HepG2 (cell line): Measurements from ENCODE around the gene MT1M. TPM values are rescaled to one million over a fixed set of nuclear protein-coding genes. Genes with fewer than 3 reads are reported as not detected.

Source experiments
- CREB1 ChIP-seq, 2 experiments: fragments of 450-650 bp in 1 of 2; IDR thresholded peaks; 2 replicates each; pipeline ENCODE4 v1.6.1; 2016 to 2017; ENCODE audit warnings: control low read depth in 1 of 2, mild to moderate bottlenecking in 1 of 2, missing compliant biosample characterization in 1 of 2, missing genetic modification characterization in 1 of 2
- GZF1 ChIP-seq: sonication (generic); formaldehyde crosslinking; IDR thresholded peaks from 2 replicates; pipeline ENCODE4 v1.5.1; 2020; ENCODE audit warnings: mild to moderate bottlenecking, missing genetic modification reagents
- HOXA3 ChIP-seq: sonication (generic); formaldehyde crosslinking; IDR thresholded peaks from 2 replicates; pipeline ENCODE4 v1.5.0; 2020; ENCODE audit warnings: missing genetic modification reagents
- MATR3 ChIP-seq: sonication (generic); formaldehyde crosslinking; IDR thresholded peaks from 2 replicates; pipeline ENCODE4 v1.4.0; 2020; ENCODE audit warnings: missing genetic modification reagents
- MXD3 ChIP-seq: IDR thresholded peaks from 2 replicates; pipeline ENCODE4 v1.6.1; 2016; ENCODE audit warnings: mild to moderate bottlenecking, missing biosample characterization, missing genetic modification reagents
- NFIB ChIP-seq: sonication (generic); formaldehyde crosslinking; IDR thresholded peaks from 2 replicates; pipeline ENCODE4 v1.9.0; 2021; ENCODE audit warnings: missing genetic modification reagents, mild to moderate bottlenecking, borderline replicate concordance
- SOX6 ChIP-seq, 2 experiments: fragments of 450-650 bp in 1 of 2; sonication (generic) in 1 of 2; formaldehyde crosslinking in 1 of 2; IDR thresholded peaks; 2 replicates each; pipeline versions ENCODE4 v1.4.0 to v1.6.1; 2017 to 2020; ENCODE audit warnings: antibody characterized with exemption in 1 of 2, mild to moderate bottlenecking in 1 of 2, missing genetic modification reagents in 1 of 2
- ZBTB44 ChIP-seq: sonication (generic); formaldehyde crosslinking; IDR thresholded peaks from 2 replicates; pipeline ENCODE4 v1.4.0; 2020; ENCODE audit warnings: missing genetic modification reagents
- ZNF275 ChIP-seq: sonication (generic); formaldehyde crosslinking; IDR thresholded peaks from 2 replicates; pipeline ENCODE4 v1.8.0; 2022; ENCODE audit warnings: missing genetic modification reagents, mild to moderate bottlenecking, inconsistent platforms, borderline replicate concordance
- ZNF460 ChIP-seq: sonication (generic); formaldehyde crosslinking; IDR thresholded peaks from 2 replicates; pipeline ENCODE4 v1.5.1; 2020; ENCODE audit warnings: missing genetic modification reagents, mild to moderate bottlenecking, borderline replicate concordance
- ZNF510 ChIP-seq: sonication (generic); formaldehyde crosslinking; IDR thresholded peaks from 2 replicates; pipeline ENCODE4 v1.4.0; 2020; ENCODE audit warnings: low read depth, mild to moderate bottlenecking, missing genetic modification reagents
- ZNF547 ChIP-seq: sonication (generic); formaldehyde crosslinking; IDR thresholded peaks from 2 replicates; pipeline ENCODE4 v1.5.1; 2020; ENCODE audit warnings: mild to moderate bottlenecking, missing genetic modification reagents
- ZNF720 ChIP-seq: sonication (generic); formaldehyde crosslinking; IDR thresholded peaks from 2 replicates; pipeline ENCODE4 v1.4.0; 2020; ENCODE audit warnings: missing genetic modification reagents
- polyA plus RNA-seq, 8 experiments: library from polyadenylated mRNA; depleted of rRNA in 3 of 8; stranded (reverse) in 7 of 8; unstranded in 1 of 8; fragments of >200 nt; fragmentation: Illumina TruSeq in 4 of 8; extraction: Trizol in 4 of 8; gene quantifications; 2 replicates each; pipeline versions ENCODE4 v1.2.1 to v1.2.3, GENCODE V29; 2011 to 2016; ENCODE audit warnings: low read depth in 4 of 8, missing spikeins in 1 of 8, mixed read lengths in 1 of 8; ENCODE audit not compliant: insufficient read depth in 1 of 8
- total RNA-seq, 5 experiments: library from RNA; depleted of rRNA; stranded (reverse); fragments of >200 nt; fragmentation: Illumina TruSeq; extraction: Trizol; gene quantifications; 2 replicates each; pipeline ENCODE4 v1.2.3, GENCODE V29; 2016; ENCODE audit warnings: low read depth in 1 of 5
- TF ChIP-seq, protein P1 (sequence below): sonication (generic); formaldehyde crosslinking; IDR thresholded peaks from 2 replicates; pipeline ENCODE4 v1.5.1; 2020; ENCODE audit warnings: mild to moderate bottlenecking, missing genetic modification reagents, moderate library complexity
- TF ChIP-seq, protein P2 (sequence below): sonication (generic); formaldehyde crosslinking; IDR thresholded peaks from 2 replicates; pipeline ENCODE4 v1.5.0; 2020; ENCODE audit warnings: missing genetic modification reagents, mild to moderate bottlenecking, borderline replicate concordance

Gene MT1M
- total and polyA plus RNA-seq, 2 of the 13 experiments (the other 11 are each of a cell fraction or from before 2014, with no cell fraction given) = 4.6 TPM; not detected in 1

- TF ChIP-seq, protein P1, sequence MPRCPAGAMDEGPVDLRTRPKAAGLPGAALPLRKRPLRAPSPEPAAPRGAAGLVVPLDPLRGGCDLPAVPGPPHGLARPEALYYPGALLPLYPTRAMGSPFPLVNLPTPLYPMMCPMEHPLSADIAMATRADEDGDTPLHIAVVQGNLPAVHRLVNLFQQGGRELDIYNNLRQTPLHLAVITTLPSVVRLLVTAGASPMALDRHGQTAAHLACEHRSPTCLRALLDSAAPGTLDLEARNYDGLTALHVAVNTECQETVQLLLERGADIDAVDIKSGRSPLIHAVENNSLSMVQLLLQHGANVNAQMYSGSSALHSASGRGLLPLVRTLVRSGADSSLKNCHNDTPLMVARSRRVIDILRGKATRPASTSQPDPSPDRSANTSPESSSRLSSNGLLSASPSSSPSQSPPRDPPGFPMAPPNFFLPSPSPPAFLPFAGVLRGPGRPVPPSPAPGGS (CRISPR knock-in tag) = 0 out of 2 replicates have a peak, but pooled peaks have one; percentile 30
- TF ChIP-seq ZNF547 (CRISPR knock-in tag) (peak; percentile 48; the same call in 1 of the 2 replicates), MATR3 (CRISPR knock-in tag) (no peak), ZNF720 (CRISPR knock-in tag) (no peak), SOX6 (IDR thresholded peaks at IDR 0.05) (no peak), SOX6 (CRISPR knock-in tag; IDR thresholded peaks at IDR 0.05) (no peak), ZNF460 (CRISPR knock-in tag) (no peak), ZNF275 (CRISPR knock-in tag) (no peak), HOXA3 (CRISPR knock-in tag) (peak; percentile 31; the same call in 1 of the 2 replicates), ZBTB44 (CRISPR knock-in tag) (no peak), MXD3 (CRISPR knock-in tag) (0 out of 2 replicates have a peak, but pooled peaks have one; percentile 27), CREB1 (IDR thresholded peaks at IDR 0.05) (no peak), CREB1 (CRISPR knock-in tag; IDR thresholded peaks at IDR 0.05) (no peak), ZNF510 (CRISPR knock-in tag) (0 out of 2 replicates have a peak, but pooled peaks have one; percentile 69), GZF1 (CRISPR knock-in tag) (0 out of 2 replicates have a peak, but pooled peaks have one; percentile 30), NFIB (no peak)
- TF ChIP-seq, protein P2, sequence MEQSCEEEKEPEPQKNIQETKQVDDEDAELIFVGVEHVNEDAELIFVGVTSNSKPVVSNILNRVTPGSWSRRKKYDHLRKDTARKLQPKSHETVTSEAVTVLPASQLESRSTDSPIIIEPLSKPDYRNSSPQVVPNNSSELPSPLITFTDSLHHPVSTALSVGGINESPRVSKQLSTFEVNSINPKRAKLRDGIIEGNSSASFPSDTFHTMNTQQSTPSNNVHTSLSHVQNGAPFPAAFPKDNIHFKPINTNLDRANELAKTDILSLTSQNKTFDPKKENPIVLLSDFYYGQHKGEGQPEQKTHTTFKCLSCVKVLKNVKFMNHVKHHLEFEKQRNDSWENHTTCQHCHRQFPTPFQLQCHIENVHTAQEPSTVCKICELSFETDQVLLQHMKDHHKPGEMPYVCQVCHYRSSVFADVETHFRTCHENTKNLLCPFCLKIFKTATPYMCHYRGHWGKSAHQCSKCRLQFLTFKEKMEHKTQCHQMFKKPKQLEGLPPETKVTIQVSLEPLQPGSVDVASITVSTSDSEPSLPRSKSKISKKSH (CRISPR knock-in tag) = peak; percentile 54; the same call in 1 of the 2 replicates
Observed at GRCh38 chr16:56647641-56648431, 15.4 kb downstream of the MT1M start (continued).
